Motor neuron (in vitro differentiated cells): ENCODE data around the gene FRMD7. TPM values are rescaled to one million over a fixed set of nuclear protein-coding genes. Genes with fewer than 3 reads are reported as not detected.
A peak's percentile ranks its signal among the peaks of the same experiment; 100 is the strongest.
"Not testable (repeated sequence)": the region's sequence is repeated elsewhere in the genome, so short reads cannot be mapped to it uniquely, and the experiment has no call there.

ENCODE experiments used
- ATAC-seq, 8 experiments: fragments of 200-7000 bp; cut with Tn5 transposase; replicated peaks in 6 of 8; 2 replicates each; pipeline ENCODE4 v1.8.0; 2021; ENCODE audit warnings: mild to moderate bottlenecking in 8 of 8, moderate library complexity in 8 of 8
- H3K27ac ChIP-seq, 2 donors: fragments of 250-450 bp; sonication (Bioruptor Pico); 2 replicates each; pipeline ENCODE4 v1.9.0; 2021; ENCODE audit warnings: antibody characterized with exemption in 2 of 2, mild to moderate bottlenecking in 2 of 2, moderate library complexity in 1 of 2
- H3K4me1 ChIP-seq, 2 donors: fragments of 250-450 bp; sonication (Bioruptor Pico); replicated peaks in 1 of 2; 2 replicates each; pipeline ENCODE4 v1.6.1; 2021; ENCODE audit warnings: antibody characterized with exemption in 2 of 2, mild to moderate bottlenecking in 2 of 2, moderate library complexity in 1 of 2
- H3K4me3 ChIP-seq, 5 donors: fragments of 250-450 bp; sonication (Bioruptor Pico); 2 replicates each; pipeline ENCODE4 v1.9.0; 2021; ENCODE audit warnings: antibody characterized with exemption in 5 of 5, mild to moderate bottlenecking in 5 of 5, moderate library complexity in 4 of 5
- WGBS, 10 experiments: fragments of 450-650 bp; shearing (Covaris generic); methylation state at CpG; one replicate each; pipeline ENCODE4 v1.0.0; 2022; 5-methylcytosine and 5-hydroxymethylcytosine counted together
- in situ Hi-C, 9 experiments: fragments of 400-800 bp; cut with MboI; loops; one replicate each; pipeline ENCODE4 v1.15.0; 2021; ENCODE audit warnings: low sequenced_read_pairs in 9 of 9, low pct_unique_long_range_greater_than_20kb in 2 of 9; ENCODE audit not compliant: unreplicated experiment in 9 of 9
- total RNA-seq, 8 experiments: library from RNA; unstranded; fragments of 300-600 nt; gene quantifications; 2 replicates each; pipeline versions ENCODE4 v1.2.3 to v1.2.4, GENCODE V29; 2022

The FRMD7 gene
- total RNA-seq, 8 experiments from 2014 or later: 0.08 to 0.36 (median 0.16) TPM; not detected in 1

- in situ Hi-C loops: no loop called here
- H3K4me3 ChIP-seq: no peak overlapping the region
- WGBS, 10 experiments: 0 to 17% (median 15%) methylated on average over 1 to 7 of the region's 12 CpGs; no CpG with 5 or more reads in 6 of the 10 experiments
- peaks cover 4 to 11% of the 10 kb centered on the region in 2 donors for H3K4me1 ChIP-seq
- H3K27ac ChIP-seq: no peak overlapping the region
- ATAC-seq: peak in 7 of 8 experiments; percentile 20 to 74 (median 42)
Observed at GRCh38 chrX:132119821-132120515, 7.9 kb downstream of the FRMD7 start.

- Histone ChIP-seq H3K27ac (no peak overlapping the region), H3K4me1 (peaks cover 4 to 11% of the 10 kb centered on the region in 2 donors), H3K4me3 (no peak overlapping the region)
- in situ Hi-C loops: no loop called here
- ATAC-seq: peak in 1 of 8 experiments; percentile 12
- WGBS, 10 experiments: 10 to 21% (median 17%) methylated on average over 1 to 3 of the region's 3 CpGs; no CpG with 5 or more reads in 7 of the 10 experiments
Observed at GRCh38 chrX:132119283-132119682, 8.5 kb downstream of the FRMD7 start.

DNA sequence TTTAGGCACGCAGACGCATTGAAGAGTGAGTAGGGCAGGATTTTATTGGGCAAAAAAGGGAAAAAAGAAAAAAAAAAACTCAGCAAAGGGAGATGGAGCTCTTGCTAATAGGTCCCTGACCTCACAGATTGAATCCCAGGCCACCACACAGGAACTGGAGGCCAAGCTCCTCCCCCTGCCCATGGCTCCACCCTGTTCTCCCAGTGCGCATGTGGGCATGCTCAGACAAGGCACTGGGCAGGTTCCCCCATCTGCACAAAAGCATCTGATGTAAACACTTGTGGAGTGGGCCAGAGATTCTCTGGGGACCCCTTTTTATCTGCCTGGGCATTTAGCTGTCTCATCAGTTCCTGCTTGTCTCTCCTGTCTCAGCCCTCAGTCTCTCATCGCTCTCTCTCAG is 9.5 kb downstream of the FRMD7 start:
- H3K27ac ChIP-seq: no peak overlapping the region
- 60 to 100% (median 80%) methylated on average over 1 to 4 of the region's 4 CpGs; no CpG with 5 or more reads in 5 of the 10 experiments for WGBS, 10 experiments
- peak in 1 of 8 experiments; percentile 52 for ATAC-seq
- peaks cover 4 to 11% of the 10 kb centered on the region in 2 donors for H3K4me1 ChIP-seq
- H3K4me3 ChIP-seq: no peak overlapping the region
- in situ Hi-C loops: no loop called here

GRCh38 chrX:132115792-132116191 is 12.0 kb downstream of the FRMD7 start:
- H3K4me3 ChIP-seq: no peak overlapping the region
- H3K27ac ChIP-seq: no peak overlapping the region
- WGBS, 10 experiments: 0 to 100% (median 57%) methylated on average over 1 to 5 of the region's 5 CpGs; no CpG with 5 or more reads in 4 of the 10 experiments
- in situ Hi-C loops: no loop called here
- peaks cover 4 to 11% of the 10 kb centered on the region in 2 donors for H3K4me1 ChIP-seq
- peak in 3 of 8 experiments; percentile 72 to 83 (median 82) for ATAC-seq

- no peak for ATAC-seq
- Histone ChIP-seq H3K27ac (no peak overlapping the region), H3K4me3 (no peak overlapping the region), H3K4me1 (peaks cover 3% of the 10 kb centered on the region in 2 donors)
- in situ Hi-C loops: no loop called here
Observed at GRCh38 chrX:132114607-132115006, 13.2 kb downstream of the FRMD7 start.

DNA sequence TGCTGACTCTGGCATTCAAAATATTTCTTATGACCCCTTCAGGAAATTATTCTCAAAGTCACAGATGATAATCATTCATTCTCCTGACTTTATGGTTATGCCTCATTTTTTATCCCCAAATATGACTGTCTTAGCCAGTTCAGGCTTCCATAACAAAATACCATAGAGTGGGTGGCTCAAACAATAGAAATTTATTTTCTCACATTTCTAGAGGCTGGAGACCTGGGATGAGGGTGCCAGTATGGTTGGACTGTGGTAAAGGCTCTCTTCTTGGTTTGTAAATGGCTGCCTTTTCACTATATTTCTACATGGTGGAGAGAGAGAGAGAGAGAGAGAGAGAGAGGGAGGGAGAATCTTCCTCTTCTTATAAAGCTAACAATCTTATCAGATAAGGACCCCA is 20.5 kb downstream of the FRMD7 start:
- no peaks in the 10 kb centered on the region for H3K4me1 ChIP-seq
- H3K4me3 ChIP-seq: no peak overlapping the region
- no peak for ATAC-seq
- no peak overlapping the region for H3K27ac ChIP-seq
- in situ Hi-C loops: no loop called here

DNA sequence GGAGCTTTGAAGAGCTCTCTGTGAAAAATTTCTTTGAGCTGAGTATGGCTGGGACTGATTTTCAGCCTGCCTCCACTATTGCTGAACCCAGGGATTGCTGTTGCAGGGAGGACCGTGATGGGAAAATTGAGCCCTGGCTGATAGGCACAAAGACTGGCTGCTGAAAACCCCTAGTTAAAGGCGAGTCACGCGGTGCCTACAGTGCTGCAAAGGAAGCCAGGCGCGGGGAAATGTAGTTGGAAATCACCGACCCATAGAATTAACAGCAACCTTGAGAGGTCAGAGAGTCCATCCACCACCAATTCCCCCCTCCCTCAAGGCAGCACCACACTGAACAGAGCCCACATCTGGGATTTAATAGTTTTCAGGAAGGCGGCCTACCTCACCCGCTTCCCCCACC is 26.0 kb downstream of the FRMD7 start:
- in situ Hi-C loops: no loop called here
- ATAC-seq: no peak
- WGBS, 10 experiments: 33 to 77% (median 56%) methylated on average over 3 to 7 of the region's 9 CpGs; no CpG with 5 or more reads in 7 of the 10 experiments
- Histone ChIP-seq H3K4me1 (no peaks in the 10 kb centered on the region), H3K27ac (no peak overlapping the region), H3K4me3 (no peak overlapping the region)

- WGBS, 10 experiments: 14 to 100% (median 66%) methylated on average over 1 to 4 of the region's 4 CpGs; no CpG with 5 or more reads in 4 of the 10 experiments
- in situ Hi-C loops: no loop called here
- Histone ChIP-seq H3K4me1 (no peaks in the 10 kb centered on the region), H3K27ac (no peak overlapping the region), H3K4me3 (no peak overlapping the region)
- ATAC-seq: no peak
Observed at GRCh38 chrX:132101206-132101605, 26.6 kb downstream of the FRMD7 start.

GRCh38 chrX:132098704-132099103 is 29.1 kb downstream of the FRMD7 start:
- in situ Hi-C loops: loop anchor here in 3 of 9 experiments (10.0 to 25.0 kb wide), 3 partner anchors 114 to 514 kb away; partner anchors contain the start of gene RAP2C (in 2 of the 3)
- WGBS, 10 experiments: 20 to 90% (median 22%) methylated on average over 1 to 4 of the region's 4 CpGs; no CpG with 5 or more reads in 6 of the 10 experiments

DNA sequence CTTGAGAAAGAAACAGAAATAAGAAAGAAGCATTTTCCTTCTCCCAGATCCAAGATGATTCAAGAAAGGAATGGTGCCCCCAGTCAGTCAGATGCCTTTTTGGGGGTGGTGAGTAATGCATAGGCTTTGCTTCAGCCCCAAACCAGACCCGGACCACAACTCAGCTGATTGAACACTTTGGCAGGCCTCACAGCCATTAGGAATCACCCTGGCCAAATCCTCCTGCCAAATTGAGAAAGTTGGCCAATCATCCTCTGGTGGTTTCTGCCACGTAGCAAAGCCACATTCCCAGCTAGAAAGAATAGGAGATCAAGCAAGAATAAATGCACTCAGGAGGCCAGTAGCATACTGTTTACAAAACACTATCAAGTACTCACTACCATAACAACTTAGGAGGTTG is 33.7 kb downstream of the FRMD7 start:
- in situ Hi-C loops: loop anchor here in 3 of 9 experiments (10.0 to 25.0 kb wide), 3 partner anchors 118 to 518 kb away; partner anchors contain the start of gene RAP2C (in 2 of the 3)
- 20 to 100% (median 50%) methylated on average over 1 of the region's 2 CpGs; no CpG with 5 or more reads in 7 of the 10 experiments for WGBS, 10 experiments
- no peak for ATAC-seq
- no peaks in the 10 kb centered on the region for H3K4me1 ChIP-seq
- no peak overlapping the region for H3K27ac ChIP-seq
- no peak overlapping the region for H3K4me3 ChIP-seq

More at GRCh38 chrX:132098704-132099103, 29.1 kb downstream of the FRMD7 start:
- not testable (repeated sequence) for ATAC-seq, H3K4me3 ChIP-seq, H3K4me1 ChIP-seq, H3K27ac ChIP-seq

DNA sequence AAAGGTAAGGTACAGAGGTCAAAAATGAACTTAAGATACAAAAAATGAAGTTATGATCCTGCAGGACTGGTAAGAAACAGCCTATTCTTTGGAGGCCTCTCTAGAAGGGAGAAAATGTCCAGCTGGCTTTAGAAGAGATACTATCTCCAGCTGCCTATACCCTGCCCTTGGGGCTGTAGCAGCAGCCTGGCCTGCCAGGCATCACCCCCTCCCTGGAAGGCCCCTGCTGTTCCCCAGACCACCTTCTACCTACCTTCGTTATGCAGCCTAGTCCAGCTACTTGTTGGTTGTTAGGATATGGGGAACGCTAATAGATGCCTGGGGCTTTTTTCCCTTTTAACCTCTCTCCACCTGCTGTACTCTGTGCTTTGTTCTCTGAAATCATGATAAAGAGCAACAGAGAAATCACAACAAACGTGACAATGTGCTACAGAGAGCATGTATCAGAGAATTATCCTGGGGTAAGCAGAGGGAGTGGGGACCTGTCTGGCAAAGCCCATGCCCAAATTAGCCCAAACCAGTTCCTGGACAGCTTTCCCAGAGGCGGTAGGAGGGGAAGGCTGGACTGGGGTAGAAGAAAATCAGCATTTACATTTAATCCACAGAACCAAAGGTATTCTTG is 34.5 kb downstream of the FRMD7 start:
- Histone ChIP-seq H3K4me3 (no peak overlapping the region), H3K27ac (no peak overlapping the region), H3K4me1 (no peaks in the 10 kb centered on the region)
- WGBS, 10 experiments: 60 to 67% methylated on average over 1 of the region's 4 CpGs; no CpG with 5 or more reads in 8 of the 10 experiments
- peak in 1 of 8 experiments; percentile 25 for ATAC-seq
- in situ Hi-C loops: loop anchor here in 3 of 9 experiments (10.0 to 25.0 kb wide), 3 partner anchors 119 to 519 kb away; partner anchors contain the start of gene RAP2C (in 2 of the 3)

GRCh38 chrX:132092439-132093065 is 35.3 kb downstream of the FRMD7 start:
- 0 to 100% (median 55%) methylated on average over 1 to 7 of the region's 7 CpGs; no CpG with 5 or more reads in 3 of the 10 experiments for WGBS, 10 experiments
- ATAC-seq: peak in 6 of 8 experiments; percentile 22 to 81 (median 59)
- Histone ChIP-seq H3K4me3 (no peak overlapping the region), H3K27ac (no peak overlapping the region), H3K4me1 (no peaks in the 10 kb centered on the region)
- in situ Hi-C loops: loop anchor here in 3 of 9 experiments (10.0 to 25.0 kb wide), 3 partner anchors 120 to 520 kb away; partner anchors contain the start of gene RAP2C (in 2 of the 3)
